NCI-H510A (cell line): ENCODE results near the gene MAD2L2.

Experiments
- DNase-seq: peaks from one replicate; lab custom pipeline; 2025; lab: John Stamatoyannopoulos, UW

Gene MAD2L2

GRCh38 chr1:11704691-11705475 lies 23.9 kb upstream of the MAD2L2 start:
- DNase-seq, result no peak

GRCh38 chr1:11704194-11704529 lies 23.2 kb upstream of the MAD2L2 start:
- no peak for DNase-seq

- no peak for DNase-seq
These were observed 22.6 kb upstream of the MAD2L2 start for GRCh38 chr1:11703357-11704193.

- DNase-seq, result no peak
These were observed 21.2 kb upstream of the MAD2L2 start for GRCh38 chr1:11701981-11702803.

GRCh38 chr1:11701551-11701961 lies 20.6 kb upstream of the MAD2L2 start:
- no peak for DNase-seq

GRCh38 chr1:11700601-11701467 lies 19.9 kb upstream of the MAD2L2 start:
- DNase-seq, result no peak

- DNase-seq, result no peak
These were observed 16.9 kb upstream of the MAD2L2 start for GRCh38 chr1:11697893-11698210.

- DNase-seq, result no peak
These were observed 16.4 kb upstream of the MAD2L2 start for GRCh38 chr1:11697188-11697892.

GRCh38 chr1:11695861-11696260 lies 14.9 kb upstream of the MAD2L2 start:
- DNase-seq, result no peak

GRCh38 chr1:11693917-11694316 lies 13.0 kb upstream of the MAD2L2 start:
- DNase-seq, result no peak

GRCh38 chr1:11693024-11693590 lies 12.2 kb upstream of the MAD2L2 start:
- DNase-seq, result no peak

- no peak for DNase-seq
These were observed 11.2 kb upstream of the MAD2L2 start for GRCh38 chr1:11691928-11692711.

GRCh38 chr1:11691302-11691914 lies 10.5 kb upstream of the MAD2L2 start, which contains the start of gene DRAXIN:
DRAXIN (plus strand) TSS chr1:11691710; CDS start chr1:11706259, 14,549 bp downstream.
- peak; percentile 83 for DNase-seq

- peak; percentile 75 for DNase-seq
These were observed 9.7 kb upstream of the MAD2L2 start for GRCh38 chr1:11690397-11691301.

- DNase-seq, result no peak
These were observed 7.6 kb upstream of the MAD2L2 start for GRCh38 chr1:11688506-11688905.

GRCh38 chr1:11685210-11685752 lies 4.3 kb upstream of the MAD2L2 start:
- DNase-seq, result no peak

GRCh38 chr1:11684070-11684469 lies 3.1 kb upstream of the MAD2L2 start:
- no peak for DNase-seq

GRCh38 chr1:11682799-11683198 lies 1.9 kb upstream of the MAD2L2 start:
- DNase-seq, result no peak
